Ovary (tissue), 9 donors: ENCODE measurements around the gene HERC3. TPM values are rescaled to one million over a fixed set of nuclear protein-coding genes. Genes with fewer than 3 reads are reported as not detected.

ENCODE experiments used
- DNase-seq, 5 donors: peaks; one replicate each; pipeline ENCODE4 v3.0.0-alpha.2; 2019 to 2020
- H3K27ac ChIP-seq, 2 donors: fragments of 200-600 bp; one replicate each; pipeline versions ENCODE4 v1.5.1 to v1.8.0; 2019 to 2022
- H3K27me3 ChIP-seq: fragments of 200-600 bp; one replicate; pipeline ENCODE4 v1.8.0; 2022
- H3K36me3 ChIP-seq: fragments of 200-600 bp; sonication (generic); one replicate; pipeline ENCODE4 v1.5.1; 2019
- H3K4me1 ChIP-seq: one replicate; pipeline ENCODE4 v1.8.1; 2013; ENCODE audit warnings: mild to moderate bottlenecking, moderate library complexity; ENCODE audit not compliant: insufficient read depth
- H3K4me3 ChIP-seq: fragments of 200-600 bp; sonication (generic); one replicate; pipeline ENCODE4 v1.5.1; 2017
- H3K9me3 ChIP-seq, 2 donors: fragments of 200-600 bp in 1 of 2; sonication (generic) in 1 of 2; one replicate each; pipeline versions ENCODE4 v1.5.1 to v1.8.1; 2013 to 2019; ENCODE audit warnings: mild to moderate bottlenecking in 1 of 2, moderate library complexity in 1 of 2
- CTCF ChIP-seq, 3 donors: fragments of 450-650 bp in 2 of 3; fragments of 200-600 bp in 1 of 3; IDR thresholded peaks; one replicate each; pipeline versions ENCODE4 v1.5.1 to v1.8.0; 2016 to 2022; ENCODE audit warnings: antibody characterized with exemption in 3 of 3, mild to moderate bottlenecking in 1 of 3
- EP300 ChIP-seq: sonication (generic); formaldehyde crosslinking; IDR thresholded peaks from one replicate; pipeline ENCODE4 v1.6.1; 2017; ENCODE audit warnings: antibody characterized with exemption
- POLR2A ChIP-seq: fragments of 450-650 bp; IDR thresholded peaks from one replicate; pipeline ENCODE4 v1.6.1; 2017; ENCODE audit warnings: antibody characterized with exemption, mild to moderate bottlenecking, moderate library complexity
- WGBS, 3 donors: extraction: QIAGEN DNeasy Blood & Tissue Kit in 1 of 3; methylation state at CpG; one replicate each; pipeline versions ENCODE4 v1.1.5 to v1.1.7; 2013 to 2017; 5-methylcytosine and 5-hydroxymethylcytosine counted together
- intact Hi-C, 4 donors: fragments of 100-400 bp; cut with DNase I; formaldehyde crosslinking; loops; one replicate each; pipeline versions ENCODE4 v1.11.0 to v1.15.1; 2022 to 2023
- polyA plus RNA-seq, 2 donors: library from polyadenylated mRNA; stranded (reverse); fragments of 200-250 nt in 1 of 2; fragments of 350-450 nt in 1 of 2; fragmentation: Illumina TruSeq in 1 of 2; extraction: RNeasy Lipid Tissue Mini Kit (QIAGEN cat#74804) in 1 of 2; gene quantifications; one replicate each; pipeline ENCODE4 v1.2.3, GENCODE V29; 2013 to 2014
- total RNA-seq, 7 donors: library from RNA; depleted of rRNA in 2 of 7; stranded (reverse); fragments of >200 nt in 2 of 7; fragmentation: NEBNext Ultra II Directional in 3 of 7; extraction: Animal tissue kit (Norgen Biotek cat#: 25700) in 3 of 7; gene quantifications; one replicate each; pipeline versions ENCODE4 v1.1.0 to v1.2.4, GENCODE V29; 2016 to 2023
- donor health status: DM: no; HTN: no; CAD: no; lungs with moderate emphysema.
- donor health status: DM: no; HTN: no; CAD: no.
- donor health status: Bipolar disorder and iron deficiency.
- donor health status: DM: yes; HTN: yes; CAD: no.
- donor health status: DM: no; HTN: no; CAD: no.
- donor health status: DM: yes; HTN: yes; CAD: no.

HERC3 gene
- total and polyA plus RNA-seq, 9 donors = 10.3 to 30.9 (median 24.2) TPM

- no peak overlapping the region for H3K4me3 ChIP-seq
- H3K9me3 ChIP-seq = no peaks in the 10 kb centered on the region
- H3K27ac ChIP-seq = no peak overlapping the region
- intact Hi-C loops = no loop called here
- TF ChIP-seq CTCF (IDR thresholded peaks at IDR 0.05) (peak in 1 of 3 donors; percentile 7), POLR2A (no peak)
- peak in 1 of 5 donors; percentile 29 for DNase-seq
- no peaks in the 10 kb centered on the region for H3K4me1 ChIP-seq
- H3K27me3 ChIP-seq = no peaks in the 10 kb centered on the region
- WGBS, 3 donors = 52 to 56% (median 53%) methylated on average over 5 of the region's 5 CpGs
- no peaks in the 10 kb centered on the region for H3K36me3 ChIP-seq
Measured at GRCh38 chr4:88672987-88673386, 80.7 kb downstream of the HERC3 start.

- Histone ChIP-seq H3K4me3 (no peak overlapping the region), H3K36me3 (no peaks in the 10 kb centered on the region)
- intact Hi-C loops = no loop called here
Measured at GRCh38 chr4:88673886-88674285, 81.6 kb downstream of the HERC3 start.

GRCh38 chr4:88674565-88674964, 82.3 kb downstream of the HERC3 start:
- no peak for DNase-seq
- TF ChIP-seq POLR2A = no peak
- TF ChIP-seq EP300 = no peak
- TF ChIP-seq CTCF (IDR thresholded peaks at IDR 0.05) = no peak
- H3K4me3 ChIP-seq = no peak overlapping the region
- no peak overlapping the region for H3K27ac ChIP-seq
- no peaks in the 10 kb centered on the region for H3K9me3 ChIP-seq
- no peaks in the 10 kb centered on the region for H3K4me1 ChIP-seq
- H3K27me3 ChIP-seq = no peaks in the 10 kb centered on the region
- intact Hi-C loops = no loop called here
- H3K36me3 ChIP-seq = no peaks in the 10 kb centered on the region

More at GRCh38 chr4:88673886-88674285, 81.6 kb downstream of the HERC3 start:
- 72 to 79% (median 74%) methylated on average over 2 of the region's 2 CpGs for WGBS, 3 donors
- Histone ChIP-seq H3K27ac (no peak overlapping the region), H3K4me1 (no peaks in the 10 kb centered on the region), H3K9me3 (no peaks in the 10 kb centered on the region), H3K27me3 (no peaks in the 10 kb centered on the region)
- DNase-seq = no peak
- TF ChIP-seq CTCF (IDR thresholded peaks at IDR 0.05) (no peak), POLR2A (no peak), EP300 (no peak)

GRCh38 chr4:88674979-88675378, 82.7 kb downstream of the HERC3 start:
- Histone ChIP-seq H3K36me3 (no peaks in the 10 kb centered on the region), H3K4me1 (no peaks in the 10 kb centered on the region), H3K27ac (no peak overlapping the region), H3K4me3 (no peak overlapping the region), H3K27me3 (no peaks in the 10 kb centered on the region), H3K9me3 (no peaks in the 10 kb centered on the region)
- 75 to 85% (median 83%) methylated on average over 2 of the region's 2 CpGs for WGBS, 3 donors
- intact Hi-C loops = no loop called here
- TF ChIP-seq POLR2A = no peak
- no peak for TF ChIP-seq EP300
- TF ChIP-seq CTCF (IDR thresholded peaks at IDR 0.05) = no peak
- no peak for DNase-seq

GRCh38 chr4:88675543-88675942, 83.3 kb downstream of the HERC3 start:
- H3K4me1 ChIP-seq = no peaks in the 10 kb centered on the region
- H3K27me3 ChIP-seq = no peaks in the 10 kb centered on the region
- H3K4me3 ChIP-seq = no peak overlapping the region
- TF ChIP-seq EP300 (no peak), CTCF (IDR thresholded peaks at IDR 0.05) (no peak), POLR2A (no peak)
- H3K9me3 ChIP-seq = no peaks in the 10 kb centered on the region
- intact Hi-C loops = no loop called here
- H3K27ac ChIP-seq = no peak overlapping the region
- DNase-seq = no peak
- 74 to 78% (median 74%) methylated on average over 2 of the region's 2 CpGs for WGBS, 3 donors
- H3K36me3 ChIP-seq = no peaks in the 10 kb centered on the region
